COLO829 (cell line): ENCODE measurements around the gene MND1.

Source experiments
- DNase-seq: peaks from one replicate; pipeline ENCODE4 v3.0.0; 2012; ENCODE audit warnings: low spot score

MND1 gene

GRCh38 chr4:153346563-153346962, 2.1 kb downstream of the MND1 start:
- DNase-seq: no peak

GRCh38 chr4:153347117-153347516, 2.6 kb downstream of the MND1 start:
- DNase-seq: no peak

GRCh38 chr4:153348006-153348405, 3.5 kb downstream of the MND1 start:
- no peak for DNase-seq

GRCh38 chr4:153349206-153349805, 4.8 kb downstream of the MND1 start:
- DNase-seq: no peak

- no peak for DNase-seq
Observed at GRCh38 chr4:153362184-153362583, 17.7 kb downstream of the MND1 start.

GRCh38 chr4:153364061-153364460, 19.6 kb downstream of the MND1 start:
- no peak for DNase-seq

- DNase-seq: no peak
Observed at GRCh38 chr4:153365003-153365402, 20.5 kb downstream of the MND1 start.

- DNase-seq: no peak
Observed at GRCh38 chr4:153366486-153366885, 22.0 kb downstream of the MND1 start.

GRCh38 chr4:153367092-153367491, 22.6 kb downstream of the MND1 start:
- no peak for DNase-seq

GRCh38 chr4:153369021-153369420, 24.5 kb downstream of the MND1 start:
- DNase-seq: no peak

- no peak for DNase-seq
Observed at GRCh38 chr4:153371701-153372234, 27.3 kb downstream of the MND1 start.

GRCh38 chr4:153372967-153373562, 28.6 kb downstream of the MND1 start:
- no peak for DNase-seq

- DNase-seq: no peak
Observed at GRCh38 chr4:153374442-153374841, 30.0 kb downstream of the MND1 start.

GRCh38 chr4:153375303-153375702, 30.8 kb downstream of the MND1 start:
- DNase-seq: no peak

- no peak for DNase-seq
Observed at GRCh38 chr4:153383131-153383530, 38.6 kb downstream of the MND1 start.

GRCh38 chr4:153384160-153384559, 39.7 kb downstream of the MND1 start:
- DNase-seq: no peak

- DNase-seq: no peak
Observed at GRCh38 chr4:153385784-153386183, 41.3 kb downstream of the MND1 start.

- DNase-seq: no peak
Observed at GRCh38 chr4:153387981-153388380, 43.5 kb downstream of the MND1 start.

- no peak for DNase-seq
Observed at GRCh38 chr4:153393397-153393796, 48.9 kb downstream of the MND1 start.

- no peak for DNase-seq
Observed at GRCh38 chr4:153394945-153395344, 50.5 kb downstream of the MND1 start.

GRCh38 chr4:153398713-153399112, 54.2 kb downstream of the MND1 start:
- no peak for DNase-seq

- no peak for DNase-seq
Observed at GRCh38 chr4:153399358-153399757, 54.9 kb downstream of the MND1 start.

- no peak for DNase-seq
Observed at GRCh38 chr4:153401501-153401900, 57.0 kb downstream of the MND1 start.

- no peak for DNase-seq
Observed at GRCh38 chr4:153402366-153402765, 57.9 kb downstream of the MND1 start.
